Peyer's patch (tissue), 4 donors: Measurements from ENCODE around the gene ATXN1.

Source experiments
- POLR2A ChIP-seq, 2 donors: fragments of 450-650 bp; IDR thresholded peaks; one replicate each; pipeline ENCODE4 v1.5.1; 2017; ENCODE audit warnings: antibody characterized with exemption in 2 of 2, mild to moderate bottlenecking in 2 of 2, moderate library complexity in 2 of 2
- TF ChIP-seq, protein P1 (sequence below), 6 experiments: fragments of 450-650 bp in 4 of 6; fragments of 200-600 bp in 2 of 6; sonication (generic) in 1 of 6; IDR thresholded peaks; one replicate each; pipeline ENCODE4 v1.5.1; 2017 to 2019; ENCODE audit warnings: antibody characterized with exemption in 6 of 6, mild to moderate bottlenecking in 3 of 6, moderate library complexity in 1 of 6

DNA sequence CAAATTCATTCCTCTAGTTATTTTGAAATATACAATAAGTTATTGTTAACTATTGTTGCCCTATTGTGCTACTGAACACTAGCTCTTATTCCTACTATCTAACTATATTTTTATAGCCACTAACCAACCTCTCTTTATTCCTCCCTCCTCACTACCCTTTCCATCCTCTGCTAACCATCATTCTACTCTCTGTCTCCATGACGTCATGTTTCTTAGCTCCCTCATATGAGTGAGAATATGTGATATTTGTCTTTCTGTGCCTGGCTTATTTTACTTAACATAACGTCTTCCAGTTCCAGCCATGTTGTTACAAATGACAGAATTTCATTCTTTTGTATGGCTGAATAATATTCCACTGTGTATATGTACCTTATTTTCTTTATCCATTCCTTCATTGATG is 95.3 kb downstream of the ATXN1 start:
- TF ChIP-seq, protein P1, sequence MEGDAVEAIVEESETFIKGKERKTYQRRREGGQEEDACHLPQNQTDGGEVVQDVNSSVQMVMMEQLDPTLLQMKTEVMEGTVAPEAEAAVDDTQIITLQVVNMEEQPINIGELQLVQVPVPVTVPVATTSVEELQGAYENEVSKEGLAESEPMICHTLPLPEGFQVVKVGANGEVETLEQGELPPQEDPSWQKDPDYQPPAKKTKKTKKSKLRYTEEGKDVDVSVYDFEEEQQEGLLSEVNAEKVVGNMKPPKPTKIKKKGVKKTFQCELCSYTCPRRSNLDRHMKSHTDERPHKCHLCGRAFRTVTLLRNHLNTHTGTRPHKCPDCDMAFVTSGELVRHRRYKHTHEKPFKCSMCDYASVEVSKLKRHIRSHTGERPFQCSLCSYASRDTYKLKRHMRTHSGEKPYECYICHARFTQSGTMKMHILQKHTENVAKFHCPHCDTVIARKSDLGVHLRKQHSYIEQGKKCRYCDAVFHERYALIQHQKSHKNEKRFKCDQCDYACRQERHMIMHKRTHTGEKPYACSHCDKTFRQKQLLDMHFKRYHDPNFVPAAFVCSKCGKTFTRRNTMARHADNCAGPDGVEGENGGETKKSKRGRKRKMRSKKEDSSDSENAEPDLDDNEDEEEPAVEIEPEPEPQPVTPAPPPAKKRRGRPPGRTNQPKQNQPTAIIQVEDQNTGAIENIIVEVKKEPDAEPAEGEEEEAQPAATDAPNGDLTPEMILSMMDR (IDR thresholded peaks at IDR 0.05): no peak
- no peak for TF ChIP-seq POLR2A (IDR thresholded peaks at IDR 0.05)
